ENCODE results near the gene GPC1. TPM values are rescaled to one million over a fixed set of nuclear protein-coding genes. Genes with fewer than 3 reads are reported as not detected.

Gene GPC1
- total and polyA plus RNA-seq, 2 of the 4 experiments (the other 2 are of a cell fraction), result 16.0 to 211 TPM

GRCh38 chr2:240447331-240447730 is 11.9 kb downstream of the GPC1 start:
- in situ Hi-C loops (cut with MboI; ENCODE audit: low sequenced_read_pairs), result no loop called here
- intact Hi-C loops (cut with micrococcal nuclease), result no loop called here
- Histone ChIP-seq H2BK20ac (ENCODE audit: low read depth, low read length) (no peak overlapping the region), H2AFZ (replicated peaks; ENCODE audit: low read length, poor library complexity) (no peak overlapping the region), H3K18ac (ENCODE audit: low read depth, low read length) (no peak overlapping the region), H2AK5ac (ENCODE audit: low read depth, low read length) (no peak overlapping the region), H4K20me1 (ENCODE audit: insufficient read depth, low read length) (peaks cover 99% of the 10 kb centered on the region), H3K56ac (ENCODE audit: extremely low read depth, insufficient read depth, low read length) (no peak overlapping the region), H3K23ac (ENCODE audit: low read depth, low read length) (no peak overlapping the region), H2AK9ac (replicated peaks; ENCODE audit: low read depth, low read length, poor library complexity) (no peak overlapping the region), H3K14ac (replicated peaks; ENCODE audit: low read depth, low read length) (no peak overlapping the region), H3K4me3 (ENCODE audit: insufficient read depth, low read depth, low read length) (no peak overlapping the region), H3K9me3 (ENCODE audit: control insufficient read depth, insufficient read depth, low read length) (no peaks in the 10 kb centered on the region), H3K9ac (ENCODE audit: low read depth, low read length) (no peak overlapping the region), H3K36me3 (ENCODE audit: control insufficient read depth, insufficient read depth, low read length) (peaks cover 19% of the 10 kb centered on the region), H2BK5ac (ENCODE audit: low read depth, low read length, poor library complexity, severe bottlenecking) (no peak overlapping the region), H3K4me1 (ENCODE audit: control insufficient read depth, insufficient read depth, low read length) (peaks cover 24% of the 10 kb centered on the region), H3K79me1 (ENCODE audit: low read depth in 1 of 2, low read length in 2 of 2) (peaks cover 23 to 87% of the 10 kb centered on the region in 2 experiments), H3K4ac (ENCODE audit: low read depth, low read length) (no peak overlapping the region), H2BK15ac (ENCODE audit: low read depth, low read length) (no peak overlapping the region), H4K8ac (ENCODE audit: low read depth in 2 of 2, low read length in 2 of 2) (no peak overlapping the region), H3K27me3 (ENCODE audit: control insufficient read depth, insufficient read depth, low read length) (no peaks in the 10 kb centered on the region), H4K5ac (ENCODE audit: low read depth, low read length) (no peak overlapping the region), H2BK120ac (ENCODE audit: low read depth, low read length) (no peak overlapping the region), H3K27ac (ENCODE audit: insufficient read depth, low read length) (no peak overlapping the region), H3K9me1 (ENCODE audit: insufficient read depth, low read length) (0 out of 2 replicates have a peak, but pooled peaks cover 11% of the 10 kb centered on the region), H3K4me2 (ENCODE audit: low read depth, low read length) (no peak overlapping the region), H4K91ac (ENCODE audit: insufficient read depth, low read depth, low read length) (no peak overlapping the region)
- ATAC-seq (ENCODE audit: low read depth) (no peak), DNase-seq (no peak)
- ChIA-PET POLR2A (ENCODE audit: unreplicated experiment) (no interaction called here), CTCF (no interaction called here)
- 97% methylated on average over 6 of the region's 22 CpGs; no CpG with 5 or more reads in 1 of the 2 experiments for WGBS, 2 experiments (ENCODE audit: extremely low coverage in 2 of 2, insufficient read length in 1 of 2)
- BruUV-seq (replicated peaks), result no TSS peak
- TF ChIP-seq SMC3 (IDR thresholded peaks at IDR 0.05; ENCODE audit: low read depth, low read length) (no peak), RAD21 (IDR thresholded peaks at IDR 0.05; ENCODE audit: low read length) (no peak), FOS (IDR thresholded peaks at IDR 0.05; ENCODE audit: low read depth, low read length) (no peak), MAFK (IDR thresholded peaks at IDR 0.05; ENCODE audit: low read depth, low read length) (no peak), ELK1 (IDR thresholded peaks at IDR 0.05; ENCODE audit: borderline replicate concordance, low read depth, low read length) (no peak), RCOR1 (IDR thresholded peaks at IDR 0.05; ENCODE audit: insufficient replicate concordance, low read length) (no peak), BHLHE40 (IDR thresholded peaks at IDR 0.05; ENCODE audit: low read depth, low read length) (no peak), RFX5 (IDR thresholded peaks at IDR 0.05; ENCODE audit: low read depth, low read length) (no peak), POLR2A (IDR thresholded peaks at IDR 0.05; ENCODE audit: low read depth, low read length) (no peak), MXI1 (IDR thresholded peaks at IDR 0.05; ENCODE audit: borderline replicate concordance, low read depth, low read length) (no peak), CEBPB (IDR thresholded peaks at IDR 0.05; ENCODE audit: low read depth, low read length) (no peak), CHD1 (IDR thresholded peaks at IDR 0.05; ENCODE audit: low read depth, low read length) (no peak)
- TF ChIP-seq, protein P1, sequence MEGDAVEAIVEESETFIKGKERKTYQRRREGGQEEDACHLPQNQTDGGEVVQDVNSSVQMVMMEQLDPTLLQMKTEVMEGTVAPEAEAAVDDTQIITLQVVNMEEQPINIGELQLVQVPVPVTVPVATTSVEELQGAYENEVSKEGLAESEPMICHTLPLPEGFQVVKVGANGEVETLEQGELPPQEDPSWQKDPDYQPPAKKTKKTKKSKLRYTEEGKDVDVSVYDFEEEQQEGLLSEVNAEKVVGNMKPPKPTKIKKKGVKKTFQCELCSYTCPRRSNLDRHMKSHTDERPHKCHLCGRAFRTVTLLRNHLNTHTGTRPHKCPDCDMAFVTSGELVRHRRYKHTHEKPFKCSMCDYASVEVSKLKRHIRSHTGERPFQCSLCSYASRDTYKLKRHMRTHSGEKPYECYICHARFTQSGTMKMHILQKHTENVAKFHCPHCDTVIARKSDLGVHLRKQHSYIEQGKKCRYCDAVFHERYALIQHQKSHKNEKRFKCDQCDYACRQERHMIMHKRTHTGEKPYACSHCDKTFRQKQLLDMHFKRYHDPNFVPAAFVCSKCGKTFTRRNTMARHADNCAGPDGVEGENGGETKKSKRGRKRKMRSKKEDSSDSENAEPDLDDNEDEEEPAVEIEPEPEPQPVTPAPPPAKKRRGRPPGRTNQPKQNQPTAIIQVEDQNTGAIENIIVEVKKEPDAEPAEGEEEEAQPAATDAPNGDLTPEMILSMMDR (conservative IDR thresholded peaks at IDR 0.05; ENCODE audit: low read depth, low read length), result no peak
- TF ChIP-seq, protein P2, sequence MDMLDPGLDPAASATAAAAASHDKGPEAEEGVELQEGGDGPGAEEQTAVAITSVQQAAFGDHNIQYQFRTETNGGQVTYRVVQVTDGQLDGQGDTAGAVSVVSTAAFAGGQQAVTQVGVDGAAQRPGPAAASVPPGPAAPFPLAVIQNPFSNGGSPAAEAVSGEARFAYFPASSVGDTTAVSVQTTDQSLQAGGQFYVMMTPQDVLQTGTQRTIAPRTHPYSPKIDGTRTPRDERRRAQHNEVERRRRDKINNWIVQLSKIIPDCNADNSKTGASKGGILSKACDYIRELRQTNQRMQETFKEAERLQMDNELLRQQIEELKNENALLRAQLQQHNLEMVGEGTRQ (IDR thresholded peaks at IDR 0.05; ENCODE audit: low read depth, low read length), result no peak
- dilution Hi-C loops (cut with HindIII; ENCODE audit: low sequenced_read_pairs, unreplicated experiment), result no loop called here
